ENCODE measurements around the gene TMEM26.

Gene TMEM26

GRCh38 chr10:61481597-61481996, 28.4 kb upstream of the TMEM26 start:
- DNase-seq (ENCODE audit: low spot score): no peak
- TF ChIP-seq CTCF (IDR thresholded peaks at IDR 0.05; ENCODE audit: extremely low read depth, insufficient read depth, missing control alignments): no peak
- in situ Hi-C loops (cut with MboI; ENCODE audit: low pct_unique_long_range_greater_than_20kb, low sequenced_read_pairs, unreplicated experiment): no loop called here

- in situ Hi-C loops (cut with MboI; ENCODE audit: low pct_unique_long_range_greater_than_20kb, low sequenced_read_pairs, unreplicated experiment): no loop called here
- DNase-seq (ENCODE audit: low spot score): no peak
Measured at GRCh38 chr10:61480208-61480607, 27.0 kb upstream of the TMEM26 start.

GRCh38 chr10:61478621-61479312, 25.6 kb upstream of the TMEM26 start:
- in situ Hi-C loops (cut with MboI; ENCODE audit: low pct_unique_long_range_greater_than_20kb, low sequenced_read_pairs, unreplicated experiment): no loop called here

More at GRCh38 chr10:61480208-61480607, 27.0 kb upstream of the TMEM26 start:
- TF ChIP-seq CTCF (IDR thresholded peaks at IDR 0.05; ENCODE audit: extremely low read depth, insufficient read depth, missing control alignments): no peak

GRCh38 chr10:61477451-61477850, 24.3 kb upstream of the TMEM26 start:
- no peak for DNase-seq (ENCODE audit: low spot score)
- no peak for TF ChIP-seq CTCF (IDR thresholded peaks at IDR 0.05; ENCODE audit: extremely low read depth, insufficient read depth, missing control alignments)
- in situ Hi-C loops (cut with MboI; ENCODE audit: low pct_unique_long_range_greater_than_20kb, low sequenced_read_pairs, unreplicated experiment): no loop called here

More at GRCh38 chr10:61478621-61479312, 25.6 kb upstream of the TMEM26 start:
- no peak for TF ChIP-seq CTCF (IDR thresholded peaks at IDR 0.05; ENCODE audit: extremely low read depth, insufficient read depth, missing control alignments)
- no peak for DNase-seq (ENCODE audit: low spot score)

GRCh38 chr10:61476529-61476928, 23.3 kb upstream of the TMEM26 start:
- no peak for DNase-seq (ENCODE audit: low spot score)
- in situ Hi-C loops (cut with MboI; ENCODE audit: low pct_unique_long_range_greater_than_20kb, low sequenced_read_pairs, unreplicated experiment): no loop called here
- TF ChIP-seq CTCF (IDR thresholded peaks at IDR 0.05; ENCODE audit: extremely low read depth, insufficient read depth, missing control alignments): no peak

- in situ Hi-C loops (cut with MboI; ENCODE audit: low pct_unique_long_range_greater_than_20kb, low sequenced_read_pairs, unreplicated experiment): no loop called here
- no peak for DNase-seq (ENCODE audit: low spot score)
- TF ChIP-seq CTCF (IDR thresholded peaks at IDR 0.05; ENCODE audit: extremely low read depth, insufficient read depth, missing control alignments): no peak
Measured at GRCh38 chr10:61475449-61475873, 22.3 kb upstream of the TMEM26 start.
